Nephron (organoid): ENCODE results near the gene FAH.

Source experiments
- H3K27ac Mint-ChIP-seq, 3 experiments: 2 replicates each; pipeline ENCODE4 v1.8.0; 2020; ENCODE audit warnings: mixed read lengths in 3 of 3, mild to moderate bottlenecking in 2 of 3, moderate library complexity in 1 of 3
- H3K27me3 Mint-ChIP-seq: 2 replicates; pipeline ENCODE4 v1.8.0; 2021; ENCODE audit warnings: low read depth, mild to moderate bottlenecking, moderate library complexity, mixed read lengths
- H3K36me3 Mint-ChIP-seq: 2 replicates; pipeline ENCODE4 v1.8.0; 2020; ENCODE audit warnings: low read depth, mixed read lengths
- H3K4me1 Mint-ChIP-seq: 2 replicates; pipeline ENCODE4 v1.8.0; 2020; ENCODE audit warnings: mixed read lengths
- H3K4me3 Mint-ChIP-seq, 3 experiments: 2 replicates each; pipeline ENCODE4 v1.8.0; 2020; ENCODE audit warnings: mild to moderate bottlenecking in 3 of 3, mixed read lengths in 3 of 3, moderate library complexity in 2 of 3
- H3K9me3 Mint-ChIP-seq: 2 replicates; pipeline ENCODE4 v1.8.0; 2020; ENCODE audit warnings: mixed read lengths
- CTCF ChIP-seq, 3 experiments: fragments of 200-600 bp; sonication (generic); IDR thresholded peaks; one replicate each; pipeline ENCODE4 v1.5.0; 2021; ENCODE audit warnings: antibody characterized with exemption in 3 of 3; ENCODE audit not compliant: unreplicated experiment in 3 of 3

FAH gene

GRCh38 chr15:80136854-80137253, 15.9 kb upstream of the FAH start:
- Mint-ChIP-seq H3K4me3 (no peak overlapping the region), H3K27me3 (no peaks in the 10 kb centered on the region), H3K27ac (no peak overlapping the region), H3K4me1 (no peaks in the 10 kb centered on the region), H3K36me3 (peaks cover 56% of the 10 kb centered on the region), H3K9me3 (no peaks in the 10 kb centered on the region)
- no peak for TF ChIP-seq CTCF (IDR thresholded peaks at IDR 0.05; ENCODE audit: unreplicated experiment in 3 of 3)

- Mint-ChIP-seq H3K4me3 (no peak overlapping the region), H3K36me3 (peaks cover 41% of the 10 kb centered on the region), H3K4me1 (no peaks in the 10 kb centered on the region)
Measured at GRCh38 chr15:80138961-80139360, 13.8 kb upstream of the FAH start.

GRCh38 chr15:80140909-80141308, 11.9 kb upstream of the FAH start:
- Mint-ChIP-seq H3K27me3 (no peaks in the 10 kb centered on the region), H3K4me3 (no peak overlapping the region), H3K36me3 (peaks cover 26% of the 10 kb centered on the region), H3K4me1 (no peaks in the 10 kb centered on the region), H3K9me3 (no peaks in the 10 kb centered on the region), H3K27ac (no peak overlapping the region)
- TF ChIP-seq CTCF (IDR thresholded peaks at IDR 0.05; ENCODE audit: unreplicated experiment in 3 of 3) = no peak

More at GRCh38 chr15:80138961-80139360, 13.8 kb upstream of the FAH start:
- no peaks in the 10 kb centered on the region for H3K27me3 Mint-ChIP-seq
- no peaks in the 10 kb centered on the region for H3K9me3 Mint-ChIP-seq
- no peak overlapping the region for H3K27ac Mint-ChIP-seq
- no peak for TF ChIP-seq CTCF (IDR thresholded peaks at IDR 0.05; ENCODE audit: unreplicated experiment in 3 of 3)

- H3K4me1 Mint-ChIP-seq = no peaks in the 10 kb centered on the region
- TF ChIP-seq CTCF (IDR thresholded peaks at IDR 0.05; ENCODE audit: unreplicated experiment in 3 of 3) = no peak
- no peaks in the 10 kb centered on the region for H3K27me3 Mint-ChIP-seq
- peak overlapping the region in 1 of 3 experiments; percentile 17 for H3K27ac Mint-ChIP-seq
- H3K9me3 Mint-ChIP-seq = no peaks in the 10 kb centered on the region
- no peak overlapping the region for H3K4me3 Mint-ChIP-seq
- peaks cover 22% of the 10 kb centered on the region for H3K36me3 Mint-ChIP-seq
Measured at GRCh38 chr15:80141916-80142598, 10.7 kb upstream of the FAH start.

GRCh38 chr15:80142646-80143045, 10.2 kb upstream of the FAH start:
- H3K4me1 Mint-ChIP-seq = no peaks in the 10 kb centered on the region
- H3K27ac Mint-ChIP-seq = peak overlapping the region in 1 of 3 experiments; percentile 17
- no peak for TF ChIP-seq CTCF (IDR thresholded peaks at IDR 0.05; ENCODE audit: unreplicated experiment in 3 of 3)
- H3K36me3 Mint-ChIP-seq = peaks cover 16% of the 10 kb centered on the region
- H3K4me3 Mint-ChIP-seq = no peak overlapping the region
- no peaks in the 10 kb centered on the region for H3K27me3 Mint-ChIP-seq
- no peaks in the 10 kb centered on the region for H3K9me3 Mint-ChIP-seq

DNA sequence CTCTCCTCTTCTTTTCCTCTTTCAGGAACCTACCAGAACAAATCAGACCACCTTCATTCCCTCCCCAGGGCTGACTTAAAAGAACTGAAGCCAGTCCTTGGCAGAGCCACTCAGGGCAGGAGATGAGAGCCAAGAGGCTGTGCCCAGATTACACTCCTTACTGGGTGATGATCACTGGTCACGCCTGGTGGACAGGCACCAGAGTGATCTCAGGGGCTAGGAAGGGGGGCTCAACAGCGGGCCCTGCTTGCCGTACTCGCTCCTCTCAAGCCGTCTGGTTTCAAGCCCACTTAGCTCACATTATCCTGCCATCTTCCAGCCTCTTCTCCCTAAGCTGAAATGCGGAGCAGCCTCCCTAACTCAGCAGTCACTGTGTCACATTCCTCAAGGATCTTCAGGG, 1.7 kb upstream of the FAH start:
- TF ChIP-seq CTCF (IDR thresholded peaks at IDR 0.05; ENCODE audit: unreplicated experiment in 3 of 3) = no peak
- no peaks in the 10 kb centered on the region for H3K27me3 Mint-ChIP-seq
- no peaks in the 10 kb centered on the region for H3K9me3 Mint-ChIP-seq
- H3K4me3 Mint-ChIP-seq = peak overlapping the region; percentile 38 to 88 (median 63)
- peaks cover 40% of the 10 kb centered on the region for H3K4me1 Mint-ChIP-seq
- H3K27ac Mint-ChIP-seq = no peak overlapping the region
- no peaks in the 10 kb centered on the region for H3K36me3 Mint-ChIP-seq
